GM18526 (cell line): Measurements from ENCODE around the gene ZNF430.

Experiments
- POLR2A ChIP-seq: IDR thresholded peaks from 3 replicates; pipeline ENCODE4 v1.6.1; 2011; ENCODE audit not compliant: insufficient read length; ENCODE audit errors: extremely low read depth

The ZNF430 gene

GRCh38 chr19:21020298-21021227, at the start of gene ZNF430:
ZNF430 (plus strand) TSS chr19:21020657; CDS start chr19:21020801, 144 bp downstream.
- peak; percentile 87 for TF ChIP-seq POLR2A

GRCh38 chr19:20999731-21000352, 20.6 kb upstream of the ZNF430 start:
- TF ChIP-seq POLR2A: peak; percentile 63

GRCh38 chr19:21022996-21023395, 2.5 kb downstream of the ZNF430 start:
- TF ChIP-seq POLR2A: no peak

- no peak for TF ChIP-seq POLR2A
These were observed 3.4 kb downstream of the ZNF430 start for GRCh38 chr19:21023901-21024300.

- no peak for TF ChIP-seq POLR2A
These were observed 8.5 kb downstream of the ZNF430 start for GRCh38 chr19:21028969-21029268.

- TF ChIP-seq POLR2A: no peak
These were observed 24.6 kb downstream of the ZNF430 start for GRCh38 chr19:21045028-21045427.

GRCh38 chr19:21046489-21046888, 26.0 kb downstream of the ZNF430 start:
- TF ChIP-seq POLR2A: no peak

- no peak for TF ChIP-seq POLR2A
These were observed 27.3 kb downstream of the ZNF430 start for GRCh38 chr19:21047716-21048115.

- no peak for TF ChIP-seq POLR2A
These were observed 32.4 kb downstream of the ZNF430 start for GRCh38 chr19:21052902-21053301.

- no peak for TF ChIP-seq POLR2A
These were observed 44.9 kb downstream of the ZNF430 start for GRCh38 chr19:21065336-21065735.

- TF ChIP-seq POLR2A: peak; percentile 88
These were observed 61.8 kb downstream of the ZNF430 start, which contains the start of gene ZNF714 for GRCh38 chr19:21082011-21082975. ZNF714 (plus strand) TSS chr19:21082203; CDS start chr19:21098269, 16,066 bp downstream.

- no peak for TF ChIP-seq POLR2A
These were observed 63.9 kb downstream of the ZNF430 start for GRCh38 chr19:21084343-21084742.

GRCh38 chr19:21087871-21088270, 67.4 kb downstream of the ZNF430 start:
- TF ChIP-seq POLR2A: no peak

GRCh38 chr19:21092109-21092508, 71.7 kb downstream of the ZNF430 start:
- TF ChIP-seq POLR2A: no peak

- no peak for TF ChIP-seq POLR2A
These were observed 74.0 kb downstream of the ZNF430 start for GRCh38 chr19:21094347-21095025.

- TF ChIP-seq POLR2A: no peak
These were observed 77.8 kb downstream of the ZNF430 start for GRCh38 chr19:21098291-21098690.
